Measurements from ENCODE around the gene ANK2.
"Not testable (repeated sequence)": the region's sequence is repeated elsewhere in the genome, so short reads cannot be mapped to it uniquely, and the experiment has no call there.

ANK2 gene

GRCh38 chr4:113186913-113187312, 137.5 kb downstream of the ANK2 start:
- DNase-seq (ENCODE audit: low read depth in 4 of 4, low spot score in 1 of 4) = no peak

DNA sequence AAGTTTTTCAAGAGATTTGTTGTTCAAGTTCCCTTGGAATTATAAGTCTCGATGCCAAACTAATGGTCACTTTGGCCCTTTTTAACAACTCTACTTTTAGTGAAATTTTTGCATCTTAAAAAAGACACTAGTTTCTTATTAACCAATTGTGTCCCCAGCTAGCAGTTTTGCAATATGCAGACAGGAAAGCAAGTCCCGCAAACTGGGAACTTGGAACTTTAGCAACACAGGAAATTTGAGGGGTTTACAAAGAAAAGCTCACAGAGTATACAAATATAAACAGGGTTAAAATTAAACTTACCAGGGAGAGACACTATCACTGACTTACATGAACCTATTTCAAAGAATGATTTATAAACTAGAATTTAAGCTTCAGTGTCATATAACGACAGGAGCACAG, 137.9 kb downstream of the ANK2 start:
- no peak for DNase-seq (ENCODE audit: low read depth in 4 of 4, low spot score in 1 of 4)

- DNase-seq (ENCODE audit: low read depth in 4 of 4, low spot score in 1 of 4) = no peak
Measured at GRCh38 chr4:113189546-113189945, 140.1 kb downstream of the ANK2 start.

GRCh38 chr4:113209153-113209552, 159.7 kb downstream of the ANK2 start:
- no peak for DNase-seq (ENCODE audit: low read depth in 4 of 4, low spot score in 1 of 4)

DNA sequence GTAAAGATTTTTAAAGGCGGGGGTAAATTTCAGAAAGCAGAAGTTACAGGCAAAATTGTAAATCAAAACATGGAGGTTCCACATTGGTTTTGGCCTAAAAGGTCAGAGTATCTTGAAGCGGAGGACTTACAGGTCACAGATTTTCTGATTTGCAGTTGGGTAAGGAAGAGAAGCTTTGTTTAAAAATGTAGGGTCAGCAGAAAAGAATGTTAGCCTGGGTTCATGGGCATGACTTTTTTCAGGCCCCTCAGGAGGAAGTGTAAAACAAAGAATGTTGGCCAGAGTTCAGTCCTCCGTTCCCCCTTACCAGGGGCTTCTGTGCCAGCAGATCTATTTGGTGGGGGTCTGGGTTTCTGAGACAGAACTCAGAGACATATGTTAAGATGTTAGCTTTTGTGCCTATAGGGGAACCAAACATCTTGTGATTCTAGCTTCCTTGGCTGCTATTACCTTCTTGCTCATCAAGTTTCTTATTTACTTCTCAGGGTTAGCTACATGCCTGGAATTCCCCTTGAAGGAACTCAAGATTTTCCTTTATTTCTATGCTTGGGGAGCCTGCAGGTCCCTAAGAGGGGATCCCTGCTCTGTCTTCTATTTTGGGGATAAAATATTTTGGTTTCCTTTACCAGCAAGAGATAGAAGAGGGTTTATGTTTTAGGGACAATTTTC, 160.3 kb downstream of the ANK2 start:
- DNase-seq (ENCODE audit: low read depth in 4 of 4, low spot score in 1 of 4) = no peak

DNA sequence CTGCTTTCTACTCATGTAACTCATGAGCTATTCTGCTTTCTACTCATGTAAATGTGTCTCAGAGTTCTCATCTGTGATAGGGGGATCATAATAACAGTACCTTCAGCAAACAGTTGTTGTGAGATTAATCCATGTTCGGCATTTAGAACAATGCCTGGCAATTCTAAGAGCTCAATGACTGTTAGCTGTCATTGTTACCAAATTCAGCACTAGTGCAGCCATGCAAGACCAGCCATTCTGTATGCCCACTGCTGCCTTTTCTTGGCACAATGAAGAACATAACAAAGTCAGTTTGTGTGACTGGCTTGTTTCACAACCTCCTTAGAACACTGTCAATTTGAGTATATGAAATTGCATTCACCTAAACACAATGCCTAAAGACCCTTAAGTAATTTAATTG, 163.2 kb downstream of the ANK2 start:
- DNase-seq (ENCODE audit: low read depth in 4 of 4, low spot score in 1 of 4) = no peak

GRCh38 chr4:113221990-113222389, 172.5 kb downstream of the ANK2 start:
- DNase-seq (ENCODE audit: low read depth in 4 of 4, low spot score in 1 of 4) = no peak

- DNase-seq (ENCODE audit: low read depth in 4 of 4, low spot score in 1 of 4) = no peak
Measured at GRCh38 chr4:113222471-113222870, 173.0 kb downstream of the ANK2 start.

- DNase-seq (ENCODE audit: low read depth in 4 of 4, low spot score in 1 of 4) = no peak
Measured at GRCh38 chr4:113223001-113223400, 173.5 kb downstream of the ANK2 start.

- DNase-seq (ENCODE audit: low read depth in 4 of 4, low spot score in 1 of 4) = no peak
Measured at GRCh38 chr4:113232194-113232593, 182.7 kb downstream of the ANK2 start.

DNA sequence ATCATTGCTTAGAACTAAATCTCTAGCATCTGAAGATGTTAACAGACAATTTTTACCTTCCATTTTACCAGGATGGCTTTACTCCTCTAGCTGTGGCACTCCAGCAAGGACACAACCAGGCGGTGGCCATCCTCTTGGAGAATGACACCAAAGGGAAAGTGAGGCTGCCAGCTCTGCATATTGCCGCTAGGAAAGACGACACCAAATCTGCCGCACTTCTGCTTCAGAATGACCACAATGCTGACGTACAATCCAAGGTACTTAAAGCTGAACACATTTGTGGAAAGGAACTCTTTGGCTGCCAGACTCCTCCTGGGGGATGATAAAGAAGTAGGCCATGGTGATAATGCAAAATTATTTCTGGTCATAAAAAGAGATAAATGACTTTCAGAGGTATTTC, 187.5 kb downstream of the ANK2 start:
- no peak for DNase-seq (ENCODE audit: low read depth in 4 of 4, low spot score in 1 of 4)

DNA sequence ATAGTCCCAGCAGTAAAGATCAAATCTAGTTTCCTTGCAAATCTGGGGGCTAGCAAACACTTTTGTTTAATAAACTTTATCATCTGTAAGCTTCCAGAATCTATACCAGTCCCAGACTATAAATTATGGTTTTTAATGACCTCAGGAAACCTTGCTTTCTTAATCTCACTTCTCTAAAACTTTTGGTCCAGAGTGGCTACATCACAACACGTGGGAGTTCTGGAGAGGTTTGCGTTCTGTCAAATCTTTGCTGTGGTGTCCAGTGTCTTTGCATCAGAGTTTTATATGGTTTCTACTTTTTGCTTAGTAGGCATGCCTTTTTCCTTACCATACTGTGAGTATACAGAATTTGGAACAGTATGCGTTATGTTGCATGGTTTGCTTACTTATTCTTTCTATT, 193.9 kb downstream of the ANK2 start:
- DNase-seq (ENCODE audit: low read depth in 4 of 4, low spot score in 1 of 4) = no peak

DNA sequence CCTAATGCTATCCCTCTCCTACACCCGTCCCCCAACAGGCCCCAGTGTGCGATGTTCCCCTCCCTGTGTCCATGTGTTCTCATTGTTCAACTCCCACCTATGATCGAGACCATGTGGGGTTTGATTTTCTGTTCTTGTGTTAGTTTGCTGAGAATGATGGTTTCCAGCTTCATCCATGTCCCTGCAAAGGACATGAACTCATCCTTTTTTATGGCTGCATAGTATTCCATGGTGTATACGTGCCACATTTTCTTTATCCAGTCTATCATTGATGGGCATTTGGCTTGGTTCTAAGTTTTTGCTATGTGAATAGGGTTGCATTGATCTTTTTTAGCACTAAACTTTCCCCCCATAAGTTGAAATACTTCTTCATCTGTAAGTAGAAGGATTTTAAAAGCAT, 195.3 kb downstream of the ANK2 start:
- DNase-seq (ENCODE audit: low read depth in 4 of 4, low spot score in 1 of 4) = not testable (repeated sequence)

DNA sequence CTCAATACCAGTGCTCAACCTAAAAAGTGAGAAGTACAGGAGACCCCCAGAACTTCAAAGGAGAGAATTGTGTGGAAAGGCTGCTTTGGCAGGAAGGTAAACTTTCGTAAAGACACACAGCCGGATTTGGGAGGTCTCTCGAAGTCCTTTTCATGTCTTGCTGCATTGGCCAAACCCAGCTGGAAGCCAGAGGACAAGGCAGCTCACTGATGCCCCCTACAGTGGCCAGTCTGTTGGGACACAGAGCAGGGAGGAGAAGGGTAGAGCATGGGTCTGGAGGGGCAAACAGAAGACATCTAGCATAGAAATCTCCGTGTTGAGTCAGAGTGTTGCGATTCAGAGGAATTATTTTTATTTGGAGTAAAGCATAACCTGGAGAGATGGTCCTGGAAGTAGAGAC, 198.9 kb downstream of the ANK2 start:
- no peak for DNase-seq (ENCODE audit: low read depth in 4 of 4, low spot score in 1 of 4)

DNA sequence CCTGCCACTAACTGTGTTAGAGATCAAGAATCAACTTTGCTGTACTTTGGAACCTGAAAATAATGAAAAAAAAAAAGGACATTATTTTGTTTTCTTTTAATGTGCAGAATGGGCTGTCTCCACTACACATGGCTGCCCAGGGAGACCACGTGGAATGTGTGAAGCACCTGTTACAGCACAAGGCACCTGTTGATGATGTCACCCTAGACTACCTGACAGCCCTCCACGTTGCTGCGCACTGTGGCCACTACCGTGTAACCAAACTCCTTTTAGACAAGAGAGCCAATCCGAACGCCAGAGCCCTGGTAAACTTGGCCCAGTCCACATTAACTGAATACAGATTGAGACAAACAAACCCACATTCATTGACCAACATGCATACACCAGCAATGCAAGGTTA, 206.2 kb downstream of the ANK2 start:
- no peak for DNase-seq (ENCODE audit: low read depth in 4 of 4, low spot score in 1 of 4)

DNA sequence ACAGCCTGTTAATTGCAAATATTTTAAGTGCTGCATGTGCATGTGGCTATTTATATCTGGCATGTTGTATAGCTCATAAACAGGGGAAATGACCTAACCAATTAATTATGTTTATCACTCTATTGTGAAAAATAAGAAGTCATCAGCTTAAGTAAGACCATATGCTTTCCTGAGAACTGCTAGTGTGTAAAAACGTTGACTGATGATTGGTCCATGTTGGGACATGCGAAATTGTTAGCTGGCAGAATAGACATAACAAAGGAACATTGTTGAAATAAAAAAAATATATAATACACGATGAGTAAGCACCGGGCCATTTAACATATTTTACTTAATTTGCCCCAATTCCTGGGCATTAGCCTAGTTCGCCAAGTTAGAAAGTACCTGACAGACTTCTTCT, 207.5 kb downstream of the ANK2 start:
- DNase-seq (ENCODE audit: low read depth in 4 of 4, low spot score in 1 of 4) = no peak

GRCh38 chr4:113260688-113261087, 211.2 kb downstream of the ANK2 start:
- DNase-seq (ENCODE audit: low read depth in 4 of 4, low spot score in 1 of 4) = no peak

DNA sequence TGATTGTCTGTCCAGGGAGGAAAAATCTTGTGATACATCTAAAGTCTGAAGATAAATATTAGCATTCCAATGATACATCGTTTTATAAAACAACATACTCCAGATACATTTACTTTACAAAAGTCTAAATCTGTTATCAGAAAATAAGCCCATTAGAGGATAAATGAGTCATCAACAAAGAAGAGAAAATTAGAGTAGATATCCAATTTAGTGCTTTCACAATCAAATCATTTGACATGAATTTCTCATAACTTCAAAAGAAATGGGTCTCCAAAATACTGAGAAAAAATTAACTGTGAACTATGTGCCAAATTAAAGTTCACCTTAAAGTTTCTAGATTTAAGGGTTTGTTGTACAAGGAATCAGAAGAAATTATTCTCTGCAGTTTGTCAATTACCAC, 213.8 kb downstream of the ANK2 start:
- no peak for DNase-seq (ENCODE audit: low read depth in 4 of 4, low spot score in 1 of 4)

DNA sequence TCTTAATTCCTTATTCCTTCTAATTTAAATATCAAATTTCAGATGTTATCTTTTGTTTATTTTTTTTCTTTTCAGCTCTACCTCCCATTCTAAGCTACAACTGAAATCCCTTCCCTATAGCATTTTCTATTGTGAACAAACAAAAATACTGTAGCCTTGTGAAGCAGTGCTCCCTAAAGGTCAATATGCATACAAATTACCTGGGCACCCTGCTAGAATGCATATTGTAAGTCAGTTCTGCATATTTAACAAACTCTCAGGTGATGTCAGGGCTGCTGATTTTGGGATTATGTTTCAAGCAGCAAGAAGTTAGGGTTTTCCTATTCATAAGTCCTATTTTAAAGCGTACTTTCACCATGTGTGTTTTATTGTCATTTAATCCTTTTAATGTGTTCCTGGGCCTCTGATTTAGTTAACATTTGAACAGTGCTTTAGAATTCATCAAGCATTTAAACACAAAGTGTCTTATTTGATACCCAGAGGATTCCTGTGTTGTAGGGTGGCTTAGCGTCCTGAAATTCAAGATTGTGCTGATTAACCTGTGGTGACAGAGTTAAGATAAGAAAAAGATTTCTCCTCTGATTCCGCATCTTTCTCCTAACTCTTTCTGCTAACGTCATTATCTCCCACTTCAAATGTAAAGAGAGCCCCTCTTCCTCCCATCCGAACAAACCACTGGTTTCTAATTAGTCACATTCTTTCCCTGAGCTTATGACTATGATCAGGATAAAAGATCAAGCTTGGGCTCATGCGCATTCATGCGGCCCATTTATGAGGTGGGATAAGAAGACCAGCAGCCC, 221.3 kb downstream of the ANK2 start:
- no peak for DNase-seq (ENCODE audit: low read depth in 4 of 4, low spot score in 1 of 4)

GRCh38 chr4:113272523-113272922, 223.1 kb downstream of the ANK2 start:
- DNase-seq (ENCODE audit: low read depth in 4 of 4, low spot score in 1 of 4) = no peak

DNA sequence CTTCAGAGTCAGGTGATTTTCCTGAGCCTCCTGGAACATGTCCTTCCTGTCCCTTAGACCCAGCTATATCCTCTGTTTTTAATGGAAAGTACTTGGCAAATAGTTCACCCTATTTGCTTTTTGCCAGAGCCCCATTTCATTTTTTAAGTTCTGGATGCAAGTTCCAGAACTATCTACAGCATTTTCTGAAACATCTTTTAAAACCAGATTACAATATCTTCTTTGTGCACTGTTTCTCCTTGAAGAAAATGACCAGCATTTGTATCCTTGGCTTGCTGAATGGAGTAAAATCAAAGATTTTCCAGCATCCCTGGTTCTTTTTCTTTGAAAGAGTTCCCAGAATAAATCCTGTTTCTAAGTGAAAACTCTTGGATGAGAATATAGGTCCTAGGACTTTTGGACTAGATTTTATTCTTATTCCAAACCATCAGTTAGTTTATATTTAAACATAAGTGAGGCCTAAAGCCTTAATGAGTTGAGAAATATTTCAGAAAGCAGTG, 224.3 kb downstream of the ANK2 start:
- DNase-seq (ENCODE audit: low read depth in 4 of 4, low spot score in 1 of 4) = no peak

GRCh38 chr4:113276464-113277170, 227.2 kb downstream of the ANK2 start:
- no peak for DNase-seq (ENCODE audit: low read depth in 4 of 4, low spot score in 1 of 4)

Measured in stimulated activated CD4-positive, alpha-beta T cell treated with anti-CD3 and anti-CD28 coated beads, Interleukin-1b, Interleukin-23, amount 100 ng/mL, for 24 hours (primary cell).